ENCODE measurements around the gene PCDH9. TPM values are rescaled to one million over a fixed set of nuclear protein-coding genes. Genes with fewer than 3 reads are reported as not detected.

Gene PCDH9
- total and polyA plus RNA-seq, 10 donors: 0.24 to 8.1 (median 3.8) TPM

DNA sequence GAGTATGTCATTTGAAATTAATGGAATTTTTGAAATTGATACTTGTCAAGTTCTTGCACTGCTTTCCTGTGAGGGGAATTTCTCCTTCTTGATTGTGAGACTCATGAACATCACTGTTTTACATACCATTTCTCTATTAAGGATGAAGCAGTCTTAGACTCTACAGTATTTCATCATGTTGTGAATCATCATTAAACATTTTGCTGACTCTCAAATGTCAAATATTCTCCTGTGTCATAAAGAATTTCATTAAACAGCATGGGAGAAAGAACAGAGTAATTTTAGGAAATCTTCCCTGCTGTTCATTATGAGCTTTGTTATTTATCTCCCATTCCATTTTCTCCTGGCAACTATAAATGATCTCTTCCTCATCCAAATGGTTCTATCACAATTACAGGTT is 729.0 kb downstream of the PCDH9 start:
- Histone ChIP-seq H3K36me3 (no peaks in the 10 kb centered on the region), H3K9me3 (no peaks in the 10 kb centered on the region), H3K4me3 (no peak overlapping the region), H3K4me1 (no peaks in the 10 kb centered on the region), H3K27me3 (replicated peaks in 1 of 7) (no peaks in the 10 kb centered on the region), H3K27ac (no peak overlapping the region)
- TF ChIP-seq POLR2AphosphoS5 (IDR thresholded peaks at IDR 0.05): no peak
- intact Hi-C loops (cut with DNase I; ENCODE audit: low total_unique reads): no loop called here
- DNase-seq: no peak

GRCh38 chr13:66492479-66492878 is 737.7 kb downstream of the PCDH9 start:
- Histone ChIP-seq H3K4me1 (no peaks in the 10 kb centered on the region), H3K27me3 (replicated peaks in 1 of 7) (no peaks in the 10 kb centered on the region), H3K36me3 (no peaks in the 10 kb centered on the region), H3K4me3 (no peak overlapping the region), H3K27ac (no peak overlapping the region), H3K9me3 (no peaks in the 10 kb centered on the region)
- intact Hi-C loops (cut with DNase I; ENCODE audit: low total_unique reads): no loop called here
- 74 to 83% (median 80%) methylated on average over 1 of the region's 1 CpG for WGBS, 5 donors
- no peak for DNase-seq
- TF ChIP-seq CTCF (IDR thresholded peaks at IDR 0.05 in 8 of 11, conservative IDR thresholded peaks at IDR 0.05 in 3 of 11): peak in 1 of 11 experiments; percentile 8
- no peak for TF ChIP-seq POLR2A (IDR thresholded peaks at IDR 0.05)

DNA sequence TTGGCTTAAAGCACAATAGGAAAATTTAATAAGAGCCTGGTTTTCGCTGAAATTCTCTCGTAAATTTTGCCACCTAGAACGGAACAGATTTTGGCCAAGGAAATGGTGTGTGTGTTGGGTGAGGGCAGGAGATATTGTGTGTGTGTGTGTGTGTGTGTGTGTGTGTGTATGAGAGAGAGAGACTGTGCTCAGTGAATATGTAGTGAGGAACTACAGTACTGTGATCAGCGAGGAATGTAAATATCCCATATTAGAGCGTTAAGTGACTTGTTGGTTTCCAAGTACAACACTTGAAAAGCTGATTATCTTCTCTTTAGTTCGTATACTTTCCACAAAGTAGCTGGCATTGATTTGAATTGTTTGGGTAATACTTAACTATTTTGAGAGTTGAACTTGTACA is 738.9 kb downstream of the PCDH9 start:
- Histone ChIP-seq H3K9me3 (no peaks in the 10 kb centered on the region), H3K36me3 (no peaks in the 10 kb centered on the region), H3K4me1 (no peaks in the 10 kb centered on the region), H3K27ac (no peak overlapping the region), H3K27me3 (replicated peaks in 1 of 7) (no peaks in the 10 kb centered on the region), H3K4me3 (no peak overlapping the region)
- intact Hi-C loops (cut with DNase I; ENCODE audit: low total_unique reads): no loop called here
- no peak for TF ChIP-seq POLR2A (IDR thresholded peaks at IDR 0.05)
- no peak for TF ChIP-seq CTCF (IDR thresholded peaks at IDR 0.05 in 8 of 11, conservative IDR thresholded peaks at IDR 0.05 in 3 of 11)
- no peak for TF ChIP-seq POLR2AphosphoS5 (IDR thresholded peaks at IDR 0.05)
- 86 to 92% (median 89%) methylated on average over 6 of the region's 6 CpGs for WGBS, 5 donors
- DNase-seq: no peak

- H3K9me3 ChIP-seq: no peaks in the 10 kb centered on the region
- H3K36me3 ChIP-seq: no peaks in the 10 kb centered on the region
- no peak overlapping the region for H3K27ac ChIP-seq
- 89 to 97% (median 93%) methylated on average over 2 of the region's 2 CpGs for WGBS, 5 donors
- intact Hi-C loops (cut with DNase I; ENCODE audit: low total_unique reads): no loop called here
- no peaks in the 10 kb centered on the region for H3K4me1 ChIP-seq
- TF ChIP-seq POLR2AphosphoS5 (IDR thresholded peaks at IDR 0.05) (no peak), CTCF (IDR thresholded peaks at IDR 0.05 in 8 of 11, conservative IDR thresholded peaks at IDR 0.05 in 3 of 11) (no peak), POLR2A (IDR thresholded peaks at IDR 0.05) (no peak)
- H3K27me3 ChIP-seq (replicated peaks in 1 of 7): no peaks in the 10 kb centered on the region
- no peak overlapping the region for H3K4me3 ChIP-seq
- DNase-seq: no peak
These were observed 740.5 kb downstream of the PCDH9 start for GRCh38 chr13:66489586-66489985.

- Histone ChIP-seq H3K27me3 (replicated peaks in 1 of 7) (no peaks in the 10 kb centered on the region), H3K36me3 (no peaks in the 10 kb centered on the region), H3K9me3 (no peaks in the 10 kb centered on the region), H3K4me3 (no peak overlapping the region), H3K27ac (no peak overlapping the region), H3K4me1 (no peaks in the 10 kb centered on the region)
- 92 to 98% (median 94%) methylated on average over 1 of the region's 1 CpG for WGBS, 5 donors
- TF ChIP-seq CTCF (IDR thresholded peaks at IDR 0.05 in 8 of 11, conservative IDR thresholded peaks at IDR 0.05 in 3 of 11): no peak
- no peak for TF ChIP-seq POLR2AphosphoS5 (IDR thresholded peaks at IDR 0.05)
- no peak for TF ChIP-seq POLR2A (IDR thresholded peaks at IDR 0.05)
- no peak for DNase-seq
- intact Hi-C loops (cut with DNase I; ENCODE audit: low total_unique reads): no loop called here
These were observed 741.0 kb downstream of the PCDH9 start for GRCh38 chr13:66489172-66489571.
